Cardiac fibroblast (primary cell): ENCODE measurements around the gene EIPR1.

ENCODE experiments used
- DNase-seq, 2 donors: peaks; one replicate each; pipeline versions ENCODE4 v3.0.0 to v3.0.0-alpha.2; 2010; ENCODE audit warnings: low read depth in 2 of 2
- H3K4me3 ChIP-seq, 2 donors: replicated peaks in 1 of 2; 1 replicate in 1 of 2; 2 replicates in 1 of 2; pipeline ENCODE4 v1.5.1; 2011; ENCODE audit warnings: low read depth in 2 of 2, low read length in 2 of 2, mild to moderate bottlenecking in 2 of 2, moderate library complexity in 1 of 2
- TF ChIP-seq, protein P1 (sequence below): IDR thresholded peaks from one replicate; pipeline ENCODE4 v1.5.1; 2011; ENCODE audit warnings: low read depth, mild to moderate bottlenecking, low read length, inconsistent platforms

EIPR1 gene

DNA sequence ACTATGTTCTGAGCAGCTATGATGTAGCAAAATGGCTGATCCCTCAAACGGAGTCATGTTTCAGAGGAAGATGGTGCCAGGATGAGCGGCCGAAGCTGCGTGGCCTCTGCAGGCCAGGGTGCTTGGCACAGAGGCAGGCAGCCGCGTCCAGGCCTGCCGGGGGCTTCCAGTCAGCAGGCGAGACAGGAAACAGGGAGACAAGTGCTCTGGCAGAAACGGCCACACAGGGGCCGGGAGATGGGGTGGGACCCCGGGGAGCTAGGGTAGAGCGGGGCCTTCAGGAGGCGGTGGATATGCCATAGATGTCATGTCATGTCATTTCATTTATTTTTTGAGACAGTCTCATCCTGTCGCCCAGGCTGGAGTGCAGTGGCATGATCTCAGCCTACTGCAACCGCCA is 50.7 kb downstream of the EIPR1 start:
- H3K4me3 ChIP-seq: no peak overlapping the region
- TF ChIP-seq, protein P1, sequence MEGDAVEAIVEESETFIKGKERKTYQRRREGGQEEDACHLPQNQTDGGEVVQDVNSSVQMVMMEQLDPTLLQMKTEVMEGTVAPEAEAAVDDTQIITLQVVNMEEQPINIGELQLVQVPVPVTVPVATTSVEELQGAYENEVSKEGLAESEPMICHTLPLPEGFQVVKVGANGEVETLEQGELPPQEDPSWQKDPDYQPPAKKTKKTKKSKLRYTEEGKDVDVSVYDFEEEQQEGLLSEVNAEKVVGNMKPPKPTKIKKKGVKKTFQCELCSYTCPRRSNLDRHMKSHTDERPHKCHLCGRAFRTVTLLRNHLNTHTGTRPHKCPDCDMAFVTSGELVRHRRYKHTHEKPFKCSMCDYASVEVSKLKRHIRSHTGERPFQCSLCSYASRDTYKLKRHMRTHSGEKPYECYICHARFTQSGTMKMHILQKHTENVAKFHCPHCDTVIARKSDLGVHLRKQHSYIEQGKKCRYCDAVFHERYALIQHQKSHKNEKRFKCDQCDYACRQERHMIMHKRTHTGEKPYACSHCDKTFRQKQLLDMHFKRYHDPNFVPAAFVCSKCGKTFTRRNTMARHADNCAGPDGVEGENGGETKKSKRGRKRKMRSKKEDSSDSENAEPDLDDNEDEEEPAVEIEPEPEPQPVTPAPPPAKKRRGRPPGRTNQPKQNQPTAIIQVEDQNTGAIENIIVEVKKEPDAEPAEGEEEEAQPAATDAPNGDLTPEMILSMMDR: no peak
- DNase-seq: no peak

- no peak overlapping the region for H3K4me3 ChIP-seq
- TF ChIP-seq, protein P1: no peak
- DNase-seq: no peak
These were observed 51.5 kb downstream of the EIPR1 start for GRCh38 chr2:3326182-3326537.

DNA sequence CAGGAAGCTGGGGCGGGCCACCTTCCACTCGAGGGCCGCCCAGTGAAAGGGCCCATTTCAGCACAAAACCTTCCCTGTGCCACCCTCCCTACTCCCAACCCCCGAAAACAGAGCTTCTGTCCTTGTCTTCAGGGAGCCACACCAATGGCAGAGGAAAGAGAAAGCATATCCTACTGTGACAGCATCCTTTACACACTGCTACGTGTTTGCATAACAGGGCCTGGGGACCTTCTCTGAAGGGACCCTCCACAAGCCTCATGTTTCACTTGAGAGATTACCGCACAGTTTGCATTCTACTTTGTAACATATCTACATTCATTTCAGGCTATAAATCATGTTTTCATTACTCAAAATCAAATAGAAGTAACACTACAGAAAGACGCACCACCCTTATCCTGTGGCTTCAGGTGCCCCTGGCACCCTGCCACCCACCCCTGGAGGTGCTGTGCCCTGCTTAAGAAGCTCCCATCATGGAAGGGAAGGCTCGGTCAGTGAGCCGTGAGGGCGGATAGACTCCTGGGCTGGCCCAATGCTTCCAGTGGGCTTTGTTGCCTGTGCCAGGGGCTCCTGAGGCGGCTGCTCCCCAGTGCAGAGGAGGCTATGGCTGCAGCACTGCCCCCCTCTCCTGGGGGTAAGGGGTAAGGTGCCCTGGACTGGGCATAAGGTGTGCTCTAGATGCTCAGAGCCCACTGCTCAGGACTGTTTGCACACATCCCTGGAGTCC is 52.0 kb downstream of the EIPR1 start:
- TF ChIP-seq, protein P1: no peak
- H3K4me3 ChIP-seq: no peak overlapping the region
- DNase-seq: no peak

- DNase-seq: no peak
These were observed 53.0 kb downstream of the EIPR1 start for GRCh38 chr2:3324404-3325281.

DNA sequence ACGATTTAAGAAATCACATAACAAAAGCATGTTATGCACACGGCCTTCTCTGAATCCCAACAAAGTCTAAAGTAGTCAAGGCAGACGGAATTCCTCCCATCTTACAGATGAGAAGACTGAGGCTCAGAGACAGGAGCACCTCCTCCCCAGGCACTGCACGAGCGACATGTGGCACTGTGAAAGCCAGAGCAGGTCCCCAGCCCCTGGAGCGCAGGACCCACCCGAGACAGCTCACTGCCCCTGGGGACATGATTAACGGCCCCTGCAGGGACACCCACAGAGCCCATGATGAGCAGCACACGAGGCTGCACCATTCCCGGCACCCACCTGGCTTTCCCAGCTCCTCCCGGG is 53.6 kb downstream of the EIPR1 start:
- DNase-seq: no peak
- no peak overlapping the region for H3K4me3 ChIP-seq
- TF ChIP-seq, protein P1: no peak

More at GRCh38 chr2:3324404-3325281, 53.0 kb downstream of the EIPR1 start:
- H3K4me3 ChIP-seq: no peak overlapping the region
- TF ChIP-seq, protein P1: no peak

DNA sequence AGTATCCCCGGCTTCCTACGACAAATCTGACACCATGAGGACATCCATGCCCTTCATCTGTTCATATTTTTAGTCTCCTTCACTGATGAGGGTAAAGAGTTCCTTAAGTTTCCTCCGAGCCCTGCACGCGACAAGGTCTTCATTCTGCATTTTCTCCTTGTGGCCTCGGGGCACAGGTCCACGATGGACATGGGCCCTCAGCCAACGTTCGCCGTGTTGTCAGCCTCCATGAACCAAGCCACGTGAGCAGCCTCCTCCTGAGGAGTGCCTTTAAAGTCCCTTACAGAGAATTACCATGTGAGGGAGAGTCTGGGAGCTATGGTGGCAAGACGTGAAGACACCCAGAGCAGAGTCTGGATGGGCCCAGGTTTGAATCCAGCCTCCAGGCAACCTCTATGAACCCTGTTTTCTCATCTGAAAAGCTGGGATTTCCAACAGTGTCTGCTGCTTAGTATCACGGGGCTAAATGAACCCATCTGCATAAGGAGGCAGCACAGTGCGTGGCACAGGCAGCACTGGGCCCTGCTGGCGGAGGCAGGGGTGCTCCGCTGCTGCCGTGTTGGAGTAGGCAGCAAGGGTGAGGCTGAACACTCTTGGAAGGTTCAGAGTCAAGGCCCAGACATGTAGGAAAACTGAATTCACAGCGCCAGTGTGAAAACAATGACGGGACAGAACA is 54.1 kb downstream of the EIPR1 start:
- DNase-seq: no peak
- no peak overlapping the region for H3K4me3 ChIP-seq
- TF ChIP-seq, protein P1: no peak
